HUES6 (cell line): ENCODE data around the gene LRRK1.
A peak's percentile ranks its signal among the peaks of the same experiment; 100 is the strongest.

ENCODE experiments used
- H3K27ac ChIP-seq: 2 replicates; pipeline ENCODE4 v1.7.0; 2013; ENCODE audit warnings: low read depth, mild to moderate bottlenecking, low read length, inconsistent platforms
- H3K27me3 ChIP-seq: 2 replicates; pipeline ENCODE4 v1.6.1; 2013; ENCODE audit warnings: low read length; ENCODE audit not compliant: control insufficient read depth, insufficient read depth
- H3K36me3 ChIP-seq: 2 replicates; pipeline ENCODE4 v1.6.1; 2013; ENCODE audit warnings: low read length; ENCODE audit not compliant: control insufficient read depth, insufficient read depth
- H3K4me1 ChIP-seq: 2 replicates; pipeline ENCODE4 v1.6.1; 2013; ENCODE audit warnings: low read length; ENCODE audit not compliant: control insufficient read depth, insufficient read depth
- H3K4me3 ChIP-seq: 2 replicates; pipeline ENCODE4 v1.5.1; 2013; ENCODE audit warnings: low read depth, low read length
- H3K9ac ChIP-seq: one replicate; pipeline ENCODE4 v1.6.1; 2013; ENCODE audit warnings: mild to moderate bottlenecking, low read length
- H3K9me3 ChIP-seq: 2 replicates; pipeline ENCODE4 v1.6.1; 2013; ENCODE audit warnings: low read depth, low read length; ENCODE audit not compliant: control insufficient read depth, insufficient read depth

LRRK1 gene

DNA sequence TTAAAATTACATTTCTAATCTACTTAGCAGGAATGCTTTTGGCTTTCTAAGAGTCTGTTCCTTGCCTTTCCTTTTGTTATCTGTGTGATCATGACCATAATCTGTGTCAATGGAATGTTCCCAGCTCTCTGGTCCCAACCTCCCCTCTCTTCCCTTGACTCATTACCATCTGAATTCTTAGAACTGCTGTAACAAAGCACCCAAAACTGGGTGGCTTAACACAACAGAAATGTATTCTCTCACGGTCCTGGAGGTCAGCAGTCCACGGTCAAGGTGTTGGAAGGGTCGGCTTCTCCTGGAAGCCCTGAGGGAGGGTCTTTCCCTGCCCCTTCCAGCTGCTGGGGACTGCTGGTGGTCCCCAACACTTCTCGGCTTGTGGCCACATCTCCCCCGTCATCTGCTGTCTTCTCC is 81.1 kb downstream of the LRRK1 start:
- no peaks in the 10 kb centered on the region for H3K36me3 ChIP-seq
- H3K27ac ChIP-seq: no peak overlapping the region
- peaks cover 9% of the 10 kb centered on the region for H3K4me1 ChIP-seq
- no peaks in the 10 kb centered on the region for H3K27me3 ChIP-seq
- no peak overlapping the region for H3K4me3 ChIP-seq
- H3K9me3 ChIP-seq: peaks cover 7% of the 10 kb centered on the region
- no peak overlapping the region for H3K9ac ChIP-seq

GRCh38 chr15:101001056-101001455 is 81.9 kb downstream of the LRRK1 start:
- H3K36me3 ChIP-seq: no peaks in the 10 kb centered on the region

GRCh38 chr15:101001796-101002195 is 82.6 kb downstream of the LRRK1 start:
- Histone ChIP-seq H3K9me3 (peaks cover 14% of the 10 kb centered on the region), H3K36me3 (no peaks in the 10 kb centered on the region), H3K4me1 (peaks cover 9% of the 10 kb centered on the region), H3K4me3 (no peak overlapping the region), H3K27me3 (no peaks in the 10 kb centered on the region), H3K27ac (no peak overlapping the region), H3K9ac (no peak overlapping the region)

More at GRCh38 chr15:101001056-101001455, 81.9 kb downstream of the LRRK1 start:
- no peak overlapping the region for H3K27ac ChIP-seq
- H3K4me3 ChIP-seq: no peak overlapping the region
- no peak overlapping the region for H3K9ac ChIP-seq
- peaks cover 14% of the 10 kb centered on the region for H3K9me3 ChIP-seq
- no peaks in the 10 kb centered on the region for H3K27me3 ChIP-seq
- peaks cover 9% of the 10 kb centered on the region for H3K4me1 ChIP-seq

DNA sequence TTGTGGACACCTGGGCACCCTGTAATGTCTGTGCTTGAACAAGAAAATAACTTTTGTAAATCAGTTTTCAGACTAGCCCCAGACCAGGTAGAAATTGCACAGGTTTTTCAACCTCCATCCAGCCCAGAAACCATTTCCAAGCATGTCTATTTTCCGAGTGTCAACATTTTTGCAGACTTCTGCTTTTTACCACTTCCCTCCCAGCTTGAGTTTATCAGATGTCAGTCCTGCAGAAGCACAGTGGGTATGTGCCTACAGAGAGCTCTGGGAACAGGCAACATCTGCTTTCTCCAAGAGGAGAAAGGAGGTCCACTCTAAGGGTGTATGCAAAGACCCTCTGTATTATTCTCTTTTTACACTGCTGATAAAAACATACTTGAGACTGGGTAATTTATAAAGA is 83.9 kb downstream of the LRRK1 start:
- Histone ChIP-seq H3K9me3 (peaks cover 14% of the 10 kb centered on the region), H3K27ac (no peak overlapping the region), H3K9ac (no peak overlapping the region), H3K36me3 (no peaks in the 10 kb centered on the region), H3K27me3 (peaks cover 4% of the 10 kb centered on the region), H3K4me1 (peaks cover 13% of the 10 kb centered on the region), H3K4me3 (no peak overlapping the region)

DNA sequence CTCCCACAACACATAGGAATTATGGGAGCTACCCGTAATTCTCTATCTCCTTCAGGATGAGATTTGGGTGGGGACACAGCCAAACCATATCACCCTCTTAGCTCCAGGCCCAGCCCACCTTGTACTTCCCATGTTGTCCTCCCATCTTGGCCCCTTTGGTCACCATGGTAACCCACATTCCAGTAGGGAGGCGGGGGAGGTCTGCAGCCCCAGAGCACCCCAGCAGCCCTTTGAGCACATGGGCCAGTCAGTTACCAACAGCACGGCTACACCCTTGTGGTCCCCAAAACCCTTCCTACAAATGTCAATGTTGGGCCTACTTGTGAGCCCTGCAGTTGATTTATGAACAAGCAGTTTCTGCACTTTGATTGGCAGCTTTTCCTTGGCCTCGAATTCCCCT is 84.5 kb downstream of the LRRK1 start:
- no peak overlapping the region for H3K9ac ChIP-seq
- no peak overlapping the region for H3K4me3 ChIP-seq
- peaks cover 4% of the 10 kb centered on the region for H3K27me3 ChIP-seq
- peaks cover 15% of the 10 kb centered on the region for H3K4me1 ChIP-seq
- H3K27ac ChIP-seq: no peak overlapping the region
- H3K36me3 ChIP-seq: no peaks in the 10 kb centered on the region
- H3K9me3 ChIP-seq: peaks cover 14% of the 10 kb centered on the region

DNA sequence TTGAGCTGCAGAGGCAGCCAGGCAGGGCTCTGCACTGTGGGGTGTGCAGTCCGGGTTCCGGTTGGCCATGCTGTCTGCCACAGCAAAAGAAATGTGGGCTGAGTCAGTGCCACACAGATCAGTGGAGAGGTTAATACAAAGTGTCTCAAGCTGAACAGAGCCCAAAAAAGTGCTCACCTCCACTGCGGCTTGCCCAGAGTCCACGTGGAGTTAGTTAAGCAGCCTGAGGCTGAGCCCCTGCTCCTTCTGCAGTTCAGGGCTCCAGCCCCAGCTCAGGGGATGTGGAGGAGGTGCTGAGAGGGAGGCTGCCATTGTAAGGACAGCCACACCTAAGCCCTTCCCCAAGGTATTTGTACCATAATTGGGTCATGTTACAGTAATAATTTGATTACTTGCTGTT is 85.3 kb downstream of the LRRK1 start:
- Histone ChIP-seq H3K4me1 (peaks cover 18% of the 10 kb centered on the region), H3K9me3 (peaks cover 14% of the 10 kb centered on the region), H3K4me3 (no peak overlapping the region), H3K27me3 (peaks cover 4% of the 10 kb centered on the region), H3K27ac (no peak overlapping the region), H3K9ac (no peak overlapping the region), H3K36me3 (no peaks in the 10 kb centered on the region)

DNA sequence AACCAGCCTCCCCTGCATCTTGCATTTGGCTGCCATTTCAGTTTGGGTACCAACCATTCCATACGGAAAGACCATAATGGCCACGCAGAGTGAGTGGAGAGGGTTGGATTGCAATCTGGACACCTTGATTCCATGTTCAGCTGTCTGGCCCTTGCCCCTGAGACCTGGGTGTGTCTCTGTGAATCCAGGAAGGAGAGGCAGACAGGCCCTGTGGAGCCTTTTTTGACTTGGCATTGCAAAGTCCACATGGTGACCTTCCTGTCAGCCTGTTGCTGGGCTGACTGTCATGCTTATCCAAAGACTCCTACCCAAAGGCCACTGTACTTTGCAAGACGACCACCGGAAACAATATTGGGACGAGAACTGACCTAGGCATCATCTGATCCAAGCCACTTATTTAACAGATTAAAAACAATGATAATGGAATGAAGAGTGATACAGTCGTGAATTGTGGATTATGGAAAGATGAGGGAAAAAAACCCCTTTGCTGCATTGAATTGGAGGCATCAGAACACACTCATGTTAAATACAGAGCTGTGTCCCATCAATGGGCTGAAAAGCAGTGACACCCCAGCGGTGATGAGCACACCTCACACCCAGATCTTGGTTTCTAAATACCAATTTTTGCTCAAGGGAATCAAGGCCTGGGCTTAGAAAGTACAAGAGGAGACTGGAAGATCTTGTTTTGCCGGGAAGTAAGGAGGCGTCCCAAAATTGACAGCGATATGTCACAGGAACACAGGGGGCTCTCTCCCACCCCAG is 86.0 kb downstream of the LRRK1 start:
- Histone ChIP-seq H3K27me3 (peaks cover 4% of the 10 kb centered on the region), H3K27ac (no peak overlapping the region), H3K4me3 (no peak overlapping the region), H3K4me1 (peaks cover 17% of the 10 kb centered on the region), H3K36me3 (no peaks in the 10 kb centered on the region), H3K9ac (no peak overlapping the region), H3K9me3 (peaks cover 14% of the 10 kb centered on the region)

- peak overlapping the region; percentile 67; the same call in 1 of the 2 replicates for H3K4me3 ChIP-seq
Measured at GRCh38 chr15:101006931-101007691, 88.0 kb downstream of the LRRK1 start.

DNA sequence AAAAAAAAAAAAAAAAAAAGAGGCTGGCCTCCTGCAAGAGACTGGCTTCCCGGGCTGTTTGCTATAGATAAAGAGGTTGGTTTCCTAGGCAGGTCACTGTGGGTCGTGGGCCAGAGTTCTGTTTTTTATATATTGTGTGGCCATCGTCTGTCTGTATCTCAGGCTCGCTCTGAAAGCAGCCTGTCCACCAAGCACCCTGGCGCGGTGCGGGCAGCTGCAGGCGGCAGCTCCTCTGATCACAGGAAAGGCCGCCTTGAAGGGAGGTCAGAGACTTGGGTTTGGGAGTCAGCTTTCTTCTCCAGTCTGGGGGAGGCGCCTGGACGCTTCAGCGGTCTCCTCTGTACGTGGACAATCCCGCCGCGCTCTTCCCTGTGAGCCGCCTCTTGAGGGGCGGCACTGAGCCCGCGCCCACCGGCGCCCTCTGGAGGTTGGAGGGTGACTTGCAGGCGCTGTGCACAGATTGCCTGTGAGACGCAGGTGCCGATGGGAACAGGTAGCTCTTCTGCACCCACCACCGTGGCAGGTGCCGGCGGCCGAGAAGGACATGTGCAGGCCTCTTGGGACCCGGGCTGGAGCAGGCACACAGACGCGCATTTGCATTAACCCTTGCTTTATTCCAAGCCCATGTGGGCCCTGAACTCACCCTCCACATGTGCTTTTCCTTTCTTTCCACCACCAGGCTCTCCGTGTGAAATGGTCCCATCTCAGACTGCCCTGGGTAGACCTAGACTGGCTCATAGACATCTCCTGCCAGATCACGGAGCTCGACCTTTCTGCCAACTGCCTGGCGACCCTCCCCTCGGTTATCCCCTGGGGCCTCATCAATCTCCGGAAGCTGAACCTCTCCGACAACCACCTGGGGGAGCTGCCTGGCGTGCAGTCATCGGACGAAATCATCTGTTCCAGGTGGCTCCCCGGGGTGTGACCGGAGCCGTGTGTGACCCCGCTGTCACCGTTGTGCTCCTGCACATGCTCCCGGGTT is 89.3 kb downstream of the LRRK1 start:
- no peaks in the 10 kb centered on the region for H3K36me3 ChIP-seq
- H3K4me3 ChIP-seq: peak overlapping the region; percentile 67
- H3K4me1 ChIP-seq: peaks cover 9% of the 10 kb centered on the region; the same call in 1 of the 2 replicates
- H3K9me3 ChIP-seq: peaks cover 14% of the 10 kb centered on the region
- peaks cover 4% of the 10 kb centered on the region for H3K27me3 ChIP-seq
- H3K9ac ChIP-seq: peak overlapping the region; percentile 9
- H3K27ac ChIP-seq: no peak overlapping the region

More at GRCh38 chr15:101006931-101007691, 88.0 kb downstream of the LRRK1 start:
- H3K9me3 ChIP-seq: peaks cover 14% of the 10 kb centered on the region
- peaks cover 4% of the 10 kb centered on the region for H3K27me3 ChIP-seq
- H3K36me3 ChIP-seq: no peaks in the 10 kb centered on the region
- H3K9ac ChIP-seq: no peak overlapping the region
- H3K4me1 ChIP-seq: peaks cover 9% of the 10 kb centered on the region; the same call in 1 of the 2 replicates
- H3K27ac ChIP-seq: no peak overlapping the region

DNA sequence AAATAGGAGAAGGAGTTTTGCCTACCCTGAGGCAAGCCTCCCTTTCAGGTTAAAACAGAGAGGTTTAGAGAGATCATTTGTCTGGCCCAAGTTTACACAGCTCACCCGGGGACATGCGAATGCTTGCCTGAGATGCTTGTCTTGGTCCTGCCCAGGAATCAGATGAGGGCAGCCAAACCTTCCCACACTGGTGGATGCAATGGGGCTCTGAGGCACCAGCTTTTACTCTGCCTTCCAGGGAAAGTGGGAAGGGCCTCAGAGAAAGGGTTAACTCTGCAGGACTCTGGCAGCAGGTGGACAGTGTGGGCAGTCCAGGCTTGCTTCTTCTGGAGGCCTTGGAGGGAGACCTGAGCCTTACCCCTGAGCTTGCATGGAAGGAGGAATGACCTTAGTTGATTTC is 90.0 kb downstream of the LRRK1 start:
- Histone ChIP-seq H3K4me3 (no peak overlapping the region), H3K27ac (no peak overlapping the region), H3K9me3 (peaks cover 14% of the 10 kb centered on the region), H3K4me1 (peaks cover 13% of the 10 kb centered on the region), H3K9ac (no peak overlapping the region), H3K36me3 (no peaks in the 10 kb centered on the region), H3K27me3 (peaks cover 4% of the 10 kb centered on the region)
